Small intestine (tissue), 7 donors: Measurements from ENCODE around the gene FZD8. TPM values are rescaled to one million over a fixed set of nuclear protein-coding genes. Genes with fewer than 3 reads are reported as not detected.
A peak's percentile ranks its signal among the peaks of the same experiment; 100 is the strongest.

Experiments
- DNase-seq, 2 donors: peaks; one replicate each; pipeline versions ENCODE4 v3.0.0 to v3.0.0-alpha.2; 2013
- FAIRE-seq: peaks from 2 replicates; lab custom pipeline; 2012; peaks lifted over from hg19 to GRCh38; lab: Jason Lieb, UNC
- H3K27ac ChIP-seq, 3 donors: one replicate each; pipeline ENCODE4 v1.5.1; 2013; ENCODE audit warnings: low read length in 2 of 3, mild to moderate bottlenecking in 2 of 3, control low read depth in 1 of 3, inconsistent platforms in 1 of 3, low read depth in 1 of 3, moderate library complexity in 1 of 3
- H3K27me3 ChIP-seq, 3 donors: one replicate each; pipeline ENCODE4 v1.6.1; 2013; ENCODE audit warnings: low read length in 3 of 3, inconsistent platforms in 1 of 3; ENCODE audit not compliant: control insufficient read depth in 3 of 3, insufficient read depth in 3 of 3
- H3K36me3 ChIP-seq, 3 donors: one replicate each; pipeline ENCODE4 v1.6.1; 2013; ENCODE audit warnings: low read length in 3 of 3, inconsistent platforms in 1 of 3, low read depth in 1 of 3, mild to moderate bottlenecking in 1 of 3, moderate library complexity in 1 of 3; ENCODE audit not compliant: control insufficient read depth in 3 of 3, insufficient read depth in 2 of 3
- H3K4me1 ChIP-seq, 3 donors: one replicate each; pipeline ENCODE4 v1.6.1; 2013; ENCODE audit warnings: low read length in 2 of 3, inconsistent platforms in 1 of 3, low read depth in 1 of 3, mild to moderate bottlenecking in 1 of 3, moderate library complexity in 1 of 3; ENCODE audit not compliant: control insufficient read depth in 3 of 3, insufficient read depth in 2 of 3
- H3K4me3 ChIP-seq, 3 donors: one replicate each; pipeline ENCODE4 v1.5.1; 2013; ENCODE audit warnings: low read length in 3 of 3, control low read depth in 1 of 3, inconsistent platforms in 1 of 3, low read depth in 1 of 3, mild to moderate bottlenecking in 1 of 3, moderate library complexity in 1 of 3
- H3K9me3 ChIP-seq, 2 donors: one replicate each; pipeline ENCODE4 v1.6.1; 2013; ENCODE audit warnings: low read depth in 1 of 2, low read length in 1 of 2; ENCODE audit not compliant: control insufficient read depth in 2 of 2, insufficient read depth in 1 of 2
- WGBS, 3 donors: extraction: QIAGEN DNeasy Blood & Tissue Kit; methylation state at CpG; one replicate each; pipeline ENCODE4 v1.1.7; 2013; 5-methylcytosine and 5-hydroxymethylcytosine counted together
- polyA plus RNA-seq, 4 donors: library from polyadenylated mRNA; stranded (reverse) in 3 of 4; unstranded in 1 of 4; fragments of 200-250 nt in 3 of 4; fragments of 120-200 nt in 1 of 4; gene quantifications; one replicate each; pipeline versions ENCODE4 v1.2.1 to v1.2.3, GENCODE V29; 2013
- donor health status: healthy with polysubstance abuse.
- donor health status: control.
- donor health status: control.
- donor health status: Bipolar disorder and iron deficiency.
- donor health status: healthy.

The FZD8 gene
- polyA plus RNA-seq, 4 donors, result 0.27 to 4.3 (median 1.6) TPM; not detected in 1

DNA sequence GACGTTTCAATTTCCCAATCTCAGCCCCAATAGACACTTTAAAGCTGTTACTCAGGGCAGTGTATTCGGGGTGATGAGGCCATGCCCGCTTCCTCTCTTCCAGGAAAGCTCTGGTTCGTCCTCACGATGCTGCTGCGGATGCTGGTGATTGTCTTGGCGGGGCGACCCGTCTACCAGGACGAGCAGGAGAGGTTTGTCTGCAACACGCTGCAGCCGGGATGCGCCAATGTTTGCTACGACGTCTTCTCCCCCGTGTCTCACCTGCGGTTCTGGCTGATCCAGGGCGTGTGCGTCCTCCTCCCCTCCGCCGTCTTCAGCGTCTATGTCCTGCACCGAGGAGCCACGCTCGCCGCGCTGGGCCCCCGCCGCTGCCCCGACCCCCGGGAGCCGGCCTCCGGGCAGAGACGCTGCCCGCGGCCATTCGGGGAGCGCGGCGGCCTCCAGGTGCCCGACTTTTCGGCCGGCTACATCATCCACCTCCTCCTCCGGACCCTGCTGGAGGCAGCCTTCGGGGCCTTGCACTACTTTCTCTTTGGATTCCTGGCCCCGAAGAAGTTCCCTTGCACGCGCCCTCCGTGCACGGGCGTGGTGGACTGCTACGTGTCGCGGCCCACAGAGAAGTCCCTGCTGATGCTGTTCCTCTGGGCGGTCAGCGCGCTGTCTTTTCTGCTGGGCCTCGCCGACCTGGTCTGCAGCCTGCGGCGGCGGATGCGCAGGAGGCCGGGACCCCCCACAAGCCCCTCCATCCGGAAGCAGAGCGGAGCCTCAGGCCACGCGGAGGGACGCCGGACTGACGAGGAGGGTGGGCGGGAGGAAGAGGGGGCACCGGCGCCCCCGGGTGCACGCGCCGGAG, 34.4 kb downstream of the FZD8 start:
- DNase-seq (peak in 1 of 2 donors; percentile 24), FAIRE-seq (no peak)
- Histone ChIP-seq H3K27ac (no peak overlapping the region), H3K27me3 (peaks cover 5 to 34% (median 8%) of the 10 kb centered on the region in 3 donors), H3K4me3 (peak overlapping the region in 2 of 3 donors; percentile 28 to 52), H3K9me3 (peaks cover 0 to 9% of the 10 kb centered on the region in 2 donors), H3K4me1 (no peaks in the 10 kb centered on the region), H3K36me3 (no peaks in the 10 kb centered on the region)
- 4 to 10% (median 10%) methylated on average over 63 to 78 of the region's 78 CpGs for WGBS, 3 donors

- H3K4me3 ChIP-seq, result no peak overlapping the region
- no peaks in the 10 kb centered on the region for H3K36me3 ChIP-seq
- no peak for DNase-seq
- WGBS, 3 donors, result 64 to 83% (median 83%) methylated on average over 6 of the region's 6 CpGs
- peaks cover 5 to 34% (median 8%) of the 10 kb centered on the region in 3 donors for H3K27me3 ChIP-seq
- no peak overlapping the region for H3K27ac ChIP-seq
- no peak for FAIRE-seq
- peaks cover 0 to 10% of the 10 kb centered on the region in 2 donors for H3K9me3 ChIP-seq
- H3K4me1 ChIP-seq, result no peaks in the 10 kb centered on the region
Observed at GRCh38 chr10:35606430-35606829, 35.7 kb downstream of the FZD8 start.

DNA sequence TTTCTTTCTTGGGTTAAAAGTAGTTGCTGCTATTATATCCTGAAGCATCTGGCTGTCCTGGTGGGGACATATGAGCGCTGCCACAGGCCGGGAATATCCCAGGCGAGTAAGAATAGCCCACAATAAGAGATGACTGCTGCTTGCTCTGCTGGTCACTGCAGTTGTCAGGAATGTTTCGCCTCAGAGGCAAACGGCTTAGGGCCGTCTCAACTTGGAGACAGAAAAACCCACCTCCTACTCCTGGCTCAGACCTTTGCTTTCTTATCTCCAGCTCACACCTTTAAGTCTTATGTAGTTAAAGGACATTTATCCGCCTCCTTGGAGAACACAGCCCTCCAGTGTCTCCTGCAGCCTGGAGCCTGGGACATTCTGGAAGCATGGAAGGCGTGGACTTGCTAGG, 36.9 kb downstream of the FZD8 start, which contains the start of gene GJD4:
TSS of gene GJD4 (plus strand) at position 151 of the 400 bp plus-strand sequence. CDS start at position 378, 227 bp downstream.
- WGBS, 3 donors, result 66 to 69% (median 67%) methylated on average over 8 of the region's 8 CpGs
- no peaks in the 10 kb centered on the region for H3K36me3 ChIP-seq
- no peaks in the 10 kb centered on the region for H3K4me1 ChIP-seq
- peaks cover 0 to 15% of the 10 kb centered on the region in 2 donors for H3K9me3 ChIP-seq
- H3K27me3 ChIP-seq, result peaks cover 5 to 32% (median 8%) of the 10 kb centered on the region in 3 donors
- no peak for DNase-seq
- H3K4me3 ChIP-seq, result no peak within 1 kb of the TSS
- FAIRE-seq, result no peak
- no peak within 1 kb of the TSS for H3K27ac ChIP-seq

- FAIRE-seq (no peak), DNase-seq (no peak)
- Histone ChIP-seq H3K4me1 (no peaks in the 10 kb centered on the region), H3K27ac (no peak overlapping the region), H3K9me3 (peaks cover 0 to 9% of the 10 kb centered on the region in 2 donors), H3K27me3 (peaks cover 0 to 5% (median 0%) of the 10 kb centered on the region in 3 donors), H3K36me3 (no peaks in the 10 kb centered on the region), H3K4me3 (no peak overlapping the region)
- 60 to 74% (median 66%) methylated on average over 2 of the region's 2 CpGs for WGBS, 3 donors
Observed at GRCh38 chr10:35600193-35600592, 41.9 kb downstream of the FZD8 start.

- FAIRE-seq (no peak), DNase-seq (peak in 1 of 2 donors; percentile 11)
- Histone ChIP-seq H3K27ac (no peak overlapping the region), H3K4me1 (no peaks in the 10 kb centered on the region), H3K36me3 (no peaks in the 10 kb centered on the region), H3K27me3 (no peaks in the 10 kb centered on the region), H3K9me3 (peaks cover 0 to 6% of the 10 kb centered on the region in 2 donors), H3K4me3 (no peak overlapping the region)
- 36 to 48% (median 42%) methylated on average over 6 of the region's 6 CpGs for WGBS, 3 donors
Observed at GRCh38 chr10:35598379-35598778, 43.7 kb downstream of the FZD8 start.

- Histone ChIP-seq H3K9me3 (peaks cover 0 to 8% of the 10 kb centered on the region in 2 donors), H3K4me3 (no peak overlapping the region), H3K36me3 (no peaks in the 10 kb centered on the region), H3K27ac (no peak overlapping the region), H3K27me3 (no peaks in the 10 kb centered on the region), H3K4me1 (no peaks in the 10 kb centered on the region)
- DNase-seq, result no peak
- no peak for FAIRE-seq
- WGBS, 3 donors, result 42 to 57% (median 45%) methylated on average over 3 of the region's 3 CpGs
Observed at GRCh38 chr10:35595106-35595505, 47.0 kb downstream of the FZD8 start.

DNA sequence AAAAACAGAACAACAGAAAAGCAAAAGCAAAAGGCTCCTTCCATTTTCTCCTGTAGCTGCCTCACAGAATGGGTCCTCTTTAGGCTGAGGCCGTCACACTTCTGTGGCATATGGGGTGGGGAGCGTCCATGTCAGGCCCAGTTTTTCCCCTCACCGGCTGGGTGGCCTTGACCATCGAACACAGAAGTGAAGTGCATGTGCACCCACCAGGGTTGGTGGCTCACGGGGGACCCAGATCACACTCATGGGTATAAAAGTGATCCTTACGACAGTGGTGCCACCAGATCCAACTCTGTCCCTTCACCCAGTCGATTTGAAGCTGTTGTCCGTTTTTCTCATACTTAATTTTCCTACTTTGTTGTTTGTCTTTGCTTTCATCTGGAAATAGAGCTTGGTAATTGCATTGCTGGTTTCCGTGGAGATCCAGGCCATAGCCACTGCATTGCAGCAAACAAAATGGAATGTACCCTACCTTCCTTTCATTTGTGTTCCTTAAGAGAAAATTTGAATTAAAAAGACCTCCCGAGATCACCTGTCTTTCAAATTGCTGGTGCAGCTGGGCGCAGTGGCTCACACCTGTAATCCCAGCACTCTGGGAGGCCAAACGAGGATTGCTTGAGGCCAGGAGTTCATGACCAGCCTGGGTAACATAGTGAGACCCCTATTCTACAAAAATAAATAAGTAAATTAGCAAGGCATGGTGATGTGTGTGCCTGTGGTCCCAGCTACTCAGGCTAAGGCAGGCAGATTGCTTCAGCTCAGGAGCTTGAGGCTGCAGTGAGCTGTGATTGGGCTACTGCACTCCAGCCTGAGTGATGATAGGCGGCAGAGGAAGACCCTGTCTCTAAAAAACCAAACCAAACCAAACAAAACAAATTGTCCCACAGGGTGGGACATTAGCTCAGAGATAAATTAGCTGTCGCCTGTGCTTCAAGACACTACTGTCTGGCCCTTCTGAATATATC, 47.7 kb downstream of the FZD8 start:
- Histone ChIP-seq H3K27ac (no peak overlapping the region), H3K36me3 (no peaks in the 10 kb centered on the region), H3K4me1 (no peaks in the 10 kb centered on the region), H3K27me3 (no peaks in the 10 kb centered on the region), H3K9me3 (peaks cover 0 to 8% of the 10 kb centered on the region in 2 donors), H3K4me3 (no peak overlapping the region)
- no peak for DNase-seq
- 72 to 84% (median 73%) methylated on average over 14 of the region's 14 CpGs for whole genome bisulfite sequencing, 3 donors
- FAIRE-seq, result no peak

- no peaks in the 10 kb centered on the region for H3K4me1 ChIP-seq
- DNase-seq (no peak), FAIRE-seq (no peak)
- no peak overlapping the region for H3K27ac ChIP-seq
- no peaks in the 10 kb centered on the region for H3K27me3 ChIP-seq
- 88 to 92% (median 91%) methylated on average over 4 of the region's 4 CpGs for WGBS, 3 donors
- H3K9me3 ChIP-seq, result peaks cover 0 to 8% of the 10 kb centered on the region in 2 donors
- no peaks in the 10 kb centered on the region for H3K36me3 ChIP-seq
- H3K4me3 ChIP-seq, result no peak overlapping the region
Observed at GRCh38 chr10:35592441-35592840, 49.7 kb downstream of the FZD8 start.
